SIG-M5 treated with dmso at 0.1 percent for 504 hours (cell line): ENCODE results near the gene CHD9.
A peak's percentile ranks its signal among the peaks of the same experiment; 100 is the strongest.
"Not testable (repeated sequence)": the region's sequence is repeated elsewhere in the genome, so short reads cannot be mapped to it uniquely, and the experiment has no call there.

Experiments
- DNase-seq: peaks from one replicate; lab custom pipeline; 2025; ENCODE audit not compliant: unreplicated experiment; lab: John Stamatoyannopoulos, UW

CHD9 gene

DNA sequence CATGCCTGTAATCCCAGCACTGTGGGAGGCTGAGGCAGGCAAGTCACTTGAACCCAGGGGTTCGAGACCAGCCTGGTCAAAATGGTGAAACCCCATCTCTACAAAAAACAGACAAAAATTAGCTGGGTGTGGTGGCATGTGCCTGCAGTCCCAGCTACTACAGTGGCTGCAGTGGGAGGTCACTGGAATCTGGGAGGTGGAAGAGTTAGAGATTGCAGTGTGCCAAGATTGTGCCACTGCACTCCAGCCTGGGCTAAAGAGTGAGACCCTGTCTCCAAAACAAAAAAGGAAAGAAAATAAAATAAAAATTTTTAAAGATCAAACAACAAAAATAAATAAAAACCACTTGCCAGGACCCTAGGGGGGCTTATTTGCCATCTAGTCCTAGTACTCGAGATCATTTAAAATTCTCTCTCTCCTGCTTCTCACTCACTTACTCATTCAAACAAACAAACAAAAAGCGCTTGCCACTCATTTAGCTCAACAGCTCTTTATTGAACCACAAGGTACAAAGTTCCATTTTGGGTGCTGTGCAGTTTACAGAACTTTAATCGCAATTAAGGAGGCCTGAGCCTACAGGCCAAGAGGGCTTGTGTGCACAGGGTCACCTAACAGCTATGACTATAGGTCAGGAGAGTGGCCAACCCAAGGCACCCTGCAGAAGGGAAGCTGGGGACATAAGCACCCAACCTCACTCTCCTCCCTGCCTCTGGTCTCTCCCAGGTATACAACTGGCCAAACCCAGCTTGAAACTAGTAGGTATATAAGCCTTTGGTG lies 6.5 kb upstream of the CHD9 start:
- DNase-seq: no peak

DNA sequence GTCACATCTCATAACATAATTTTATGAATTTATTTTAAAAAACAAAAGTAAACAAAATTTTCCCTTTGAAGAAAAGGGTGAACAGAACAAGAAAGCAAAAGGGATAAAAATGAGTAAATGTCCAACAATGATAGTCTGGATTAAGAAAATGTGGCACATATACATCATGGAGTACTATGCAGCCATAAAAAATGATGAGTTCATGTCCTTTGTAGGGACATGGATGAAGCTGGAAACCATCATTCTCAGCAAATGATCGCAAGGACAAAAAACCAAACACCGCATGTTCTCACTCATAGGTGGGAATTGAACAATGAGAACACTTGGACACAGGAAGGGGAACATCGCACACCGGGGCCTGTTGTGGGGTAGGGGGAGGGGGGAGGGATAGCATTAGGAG lies 3.5 kb upstream of the CHD9 start:
- DNase-seq: not testable (repeated sequence)

GRCh38 chr16:53052519-53053501 lies 2.0 kb upstream of the CHD9 start, which contains the start of gene CHD9NB:
Gene CHD9NB, minus strand, starts transcription at chr16:53052897. Its CDS starts 8,739 bp downstream, at chr16:53044158.
- DNase-seq: peak; percentile 84

DNA sequence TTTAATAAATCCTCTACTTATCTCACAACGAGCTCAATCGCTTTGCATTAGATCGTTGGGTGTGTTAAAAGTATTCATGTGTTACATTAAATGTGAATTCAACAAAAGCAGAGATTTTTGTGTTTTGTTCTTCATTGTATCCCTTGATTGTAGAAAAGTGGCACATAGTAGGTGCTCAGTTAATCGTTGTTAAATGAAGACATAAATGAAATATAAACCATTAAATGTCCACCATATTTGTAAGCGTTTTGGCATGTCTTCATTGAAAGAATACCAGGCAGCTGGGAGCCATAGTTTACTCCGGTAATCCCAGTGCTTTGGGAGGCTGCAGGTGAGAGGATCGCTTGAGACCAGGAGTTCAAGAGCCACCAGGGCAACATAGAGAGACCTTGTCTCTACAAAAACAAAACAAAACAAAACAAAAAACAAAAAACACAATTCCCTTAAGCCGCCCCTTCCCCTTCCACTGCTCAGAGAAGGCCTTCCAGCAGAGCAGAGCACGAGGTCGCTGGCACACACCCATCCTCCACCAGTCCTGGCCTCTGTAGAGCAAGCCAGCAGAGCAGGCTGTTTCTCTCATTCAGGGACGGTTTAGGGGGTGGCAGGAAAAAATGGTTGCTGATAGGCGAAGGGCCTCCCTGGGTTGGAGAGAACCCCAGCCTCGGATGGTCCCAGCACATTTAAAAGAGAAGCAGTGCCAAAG lies 673 bp upstream of the CHD9 start:
- peak; percentile 45 for DNase-seq

DNA sequence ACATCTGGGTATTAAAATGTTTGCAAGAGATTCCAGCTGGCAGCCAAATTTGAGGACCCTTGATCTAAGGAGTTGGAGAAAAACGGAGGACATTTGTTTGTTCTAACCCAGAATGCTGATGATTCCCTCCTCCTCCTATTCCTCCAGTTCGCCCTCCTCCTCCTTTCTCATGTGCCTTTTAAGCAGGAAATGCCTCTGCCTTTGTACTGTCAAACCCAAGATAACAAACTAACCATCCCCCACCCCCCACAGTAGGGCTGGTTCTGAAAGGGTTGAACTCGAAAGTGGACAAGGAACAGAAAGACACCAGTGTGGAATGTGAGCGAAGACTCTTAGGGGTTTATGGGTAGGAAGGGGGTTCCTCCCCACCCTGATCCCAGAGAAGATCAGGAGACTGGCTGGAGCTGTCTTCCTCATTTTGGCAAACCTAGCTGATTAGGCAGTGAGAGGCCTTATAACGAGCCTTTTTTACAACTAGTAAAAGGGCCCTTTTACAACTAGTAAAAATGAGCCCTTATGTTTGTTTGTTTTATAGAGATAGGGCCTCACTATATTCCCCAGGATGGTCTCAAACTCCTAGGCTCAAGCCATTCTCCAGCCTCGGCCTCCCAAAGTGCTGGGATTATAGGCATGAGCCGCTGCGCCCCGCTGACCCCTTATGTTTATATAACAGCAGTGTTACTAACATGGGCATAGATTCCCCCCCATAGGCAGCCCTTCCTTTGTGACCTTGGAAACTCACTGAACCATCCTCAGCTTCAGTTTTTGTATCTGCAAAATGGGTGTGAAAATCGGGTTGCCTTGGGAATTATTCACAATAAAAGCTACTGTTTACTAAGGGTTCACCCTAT lies 975 bp downstream of the CHD9 start:
- peak; percentile 52 for DNase-seq

- DNase-seq: no peak
Observed at GRCh38 chr16:53056392-53056881, 1.6 kb downstream of the CHD9 start.

DNA sequence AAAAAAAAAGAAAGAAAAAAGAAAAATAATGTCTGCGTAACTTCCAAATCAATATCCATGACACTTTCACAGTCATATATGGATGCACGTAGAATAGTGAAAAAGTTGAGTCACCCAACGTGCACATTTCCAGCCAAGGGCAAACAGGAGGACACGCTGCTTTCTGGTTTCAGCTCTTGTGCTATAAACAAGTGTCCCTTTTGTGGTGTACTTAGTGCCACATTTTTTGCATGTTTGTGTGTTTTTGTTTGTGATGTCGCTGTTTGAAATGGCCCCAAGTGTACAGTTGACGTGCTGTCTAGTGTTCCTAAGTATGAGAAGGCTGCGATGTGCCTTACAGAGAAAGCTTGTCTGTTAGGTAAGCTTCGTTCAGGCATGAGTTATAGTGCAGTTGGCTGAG lies 2.9 kb downstream of the CHD9 start:
- DNase-seq: no peak

- no peak for DNase-seq
Observed at GRCh38 chr16:53058441-53058840, 3.6 kb downstream of the CHD9 start.

GRCh38 chr16:53058882-53059281 lies 4.1 kb downstream of the CHD9 start:
- no peak for DNase-seq

- DNase-seq: no peak
Observed at GRCh38 chr16:53059672-53060071, 4.9 kb downstream of the CHD9 start.

GRCh38 chr16:53061256-53061655 lies 6.5 kb downstream of the CHD9 start:
- no peak for DNase-seq

GRCh38 chr16:53061701-53062159 lies 6.9 kb downstream of the CHD9 start:
- DNase-seq: peak; percentile 36

GRCh38 chr16:53064081-53064578 lies 9.3 kb downstream of the CHD9 start:
- DNase-seq: no peak

DNA sequence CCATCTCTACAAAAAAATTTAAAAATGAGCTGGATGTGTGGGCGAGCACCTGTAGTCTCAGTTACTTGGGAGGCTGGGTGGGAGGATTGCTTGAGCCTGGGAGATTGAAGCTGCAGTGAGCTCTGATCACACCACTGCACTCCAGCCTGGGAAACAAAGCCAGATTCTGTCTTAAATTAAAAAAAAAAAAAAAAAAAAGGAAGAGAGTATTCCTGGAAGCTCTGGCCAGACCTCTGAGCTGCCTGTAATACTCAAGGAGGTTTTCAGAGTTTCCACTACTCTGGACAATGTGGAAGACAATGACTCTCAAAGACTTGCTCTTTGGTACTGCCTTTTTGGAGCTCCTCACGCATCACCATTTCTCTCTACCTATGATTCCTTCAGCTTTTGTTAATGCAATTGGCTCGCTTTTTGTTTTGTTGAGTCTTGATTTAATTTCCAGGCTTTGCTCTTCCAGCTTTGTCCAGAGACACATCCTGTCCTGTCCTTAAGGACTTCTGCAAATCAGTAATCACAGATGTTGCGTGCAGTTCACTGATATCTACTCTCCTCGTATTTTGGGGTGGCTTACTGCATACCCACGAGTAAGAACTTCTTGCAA lies 10.8 kb downstream of the CHD9 start:
- no peak for DNase-seq

GRCh38 chr16:53067675-53068074 lies 12.9 kb downstream of the CHD9 start:
- no peak for DNase-seq

DNA sequence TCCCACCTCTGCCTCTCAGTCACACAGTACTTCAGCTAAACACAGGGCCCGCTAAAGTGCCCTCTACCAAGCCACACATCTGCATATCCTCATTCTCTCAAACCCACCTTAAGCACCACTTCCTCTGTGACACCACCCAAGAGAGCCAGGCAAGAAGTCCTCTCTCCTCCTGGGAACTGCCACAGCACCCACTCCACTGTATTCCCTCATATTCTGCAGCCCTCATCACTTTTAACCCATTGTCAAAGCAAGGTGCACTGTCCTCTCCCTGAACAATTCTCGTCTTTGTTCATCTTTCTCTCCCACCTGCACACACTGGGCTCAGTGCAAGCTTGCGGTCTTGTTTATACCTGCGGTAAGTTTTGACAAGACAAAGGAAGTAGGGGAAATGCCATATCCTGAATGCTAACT lies 13.6 kb downstream of the CHD9 start:
- DNase-seq: no peak

DNA sequence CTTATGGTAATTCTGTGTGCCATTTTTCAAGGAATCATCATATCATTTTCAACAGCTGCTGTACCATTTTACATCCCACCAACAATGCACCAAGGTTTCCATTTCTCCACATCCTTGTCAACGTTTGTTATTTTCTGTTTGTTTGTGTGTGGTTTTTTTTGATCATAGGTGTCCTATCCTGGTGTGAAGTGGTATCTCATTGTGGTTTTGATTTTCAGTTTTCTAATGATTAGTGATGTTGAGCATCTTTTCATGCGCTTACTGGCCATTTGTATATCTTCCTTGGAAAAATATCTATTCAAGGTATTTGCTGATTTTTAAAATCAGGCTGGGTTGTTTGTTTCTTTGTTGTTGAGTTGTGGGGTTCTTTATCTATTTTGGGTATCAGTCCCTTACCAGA lies 15.0 kb downstream of the CHD9 start:
- DNase-seq: no peak

- no peak for DNase-seq
Observed at GRCh38 chr16:53071748-53072301, 17.0 kb downstream of the CHD9 start.

GRCh38 chr16:53073022-53073421 lies 18.2 kb downstream of the CHD9 start:
- DNase-seq: no peak
